Osteocyte (in vitro differentiated cells): ENCODE results near the gene GTSE1. TPM values are rescaled to one million over a fixed set of nuclear protein-coding genes. Genes with fewer than 3 reads are reported as not detected.

Experiments used
- DNase-seq: peaks from one replicate; pipeline ENCODE4 v3.0.0; 2021; ENCODE audit warnings: mixed read lengths; ENCODE audit not compliant: unreplicated experiment; ENCODE audit errors: extremely low spot score
- H3K27ac Mint-ChIP-seq: one replicate; pipeline ENCODE4 v1.8.0; 2021; ENCODE audit warnings: mild to moderate bottlenecking, mixed read lengths; ENCODE audit not compliant: unreplicated experiment
- H3K27me3 Mint-ChIP-seq: one replicate; pipeline ENCODE4 v1.8.0; 2021; ENCODE audit warnings: mixed read lengths; ENCODE audit not compliant: unreplicated experiment
- H3K36me3 Mint-ChIP-seq: one replicate; pipeline ENCODE4 v1.8.0; 2021; ENCODE audit warnings: mixed read lengths; ENCODE audit not compliant: unreplicated experiment
- H3K4me1 Mint-ChIP-seq: one replicate; pipeline ENCODE4 v1.8.0; 2021; ENCODE audit warnings: mixed read lengths; ENCODE audit not compliant: unreplicated experiment
- H3K4me3 Mint-ChIP-seq: one replicate; pipeline ENCODE4 v1.8.0; 2021; ENCODE audit warnings: mild to moderate bottlenecking, moderate library complexity, mixed read lengths; ENCODE audit not compliant: unreplicated experiment
- H3K9me3 Mint-ChIP-seq: one replicate; pipeline ENCODE4 v1.8.0; 2021; ENCODE audit warnings: mixed read lengths; ENCODE audit not compliant: unreplicated experiment
- CTCF ChIP-seq: fragments of 200-600 bp; sonication (generic); IDR thresholded peaks from 2 replicates; pipeline ENCODE4 v1.5.0; 2021; ENCODE audit warnings: antibody characterized with exemption, mild to moderate bottlenecking, moderate library complexity
- total RNA-seq: library from RNA; stranded (reverse); gene quantifications from 2 replicates; pipeline ENCODE4 v1.2.1, GENCODE V29; 2021

The GTSE1 gene
- total RNA-seq, 1 donor from 2014 or later: 9.4 TPM

DNA sequence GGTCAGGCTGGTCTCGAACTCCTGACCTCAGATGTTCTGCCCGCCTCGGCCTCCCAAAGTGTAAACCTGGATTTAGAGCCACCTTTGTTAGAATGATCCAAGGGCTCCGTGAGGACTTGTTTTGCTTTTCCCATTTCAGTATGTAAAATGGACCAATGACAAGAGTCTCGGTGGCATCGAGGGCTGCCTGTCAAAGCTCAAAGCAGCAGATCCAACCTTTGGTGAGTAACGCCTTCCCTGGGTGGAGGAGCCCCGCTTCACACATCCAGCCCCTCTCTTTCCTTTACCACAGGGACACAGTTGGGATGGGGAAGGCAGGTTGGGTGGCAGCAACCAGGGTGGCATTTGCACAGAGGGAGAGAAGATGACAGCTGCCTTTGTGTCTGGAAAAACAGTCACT, 24.5 kb upstream of the GTSE1 start:
- peaks cover 24% of the 10 kb centered on the region for H3K4me1 Mint-ChIP-seq
- peaks cover 19% of the 10 kb centered on the region for H3K36me3 Mint-ChIP-seq
- H3K4me3 Mint-ChIP-seq: no peak overlapping the region
- no peak for TF ChIP-seq CTCF
- no peaks in the 10 kb centered on the region for H3K27me3 Mint-ChIP-seq
- H3K9me3 Mint-ChIP-seq: peaks cover 4% of the 10 kb centered on the region
- no peak overlapping the region for H3K27ac Mint-ChIP-seq
- no peak for DNase-seq

DNA sequence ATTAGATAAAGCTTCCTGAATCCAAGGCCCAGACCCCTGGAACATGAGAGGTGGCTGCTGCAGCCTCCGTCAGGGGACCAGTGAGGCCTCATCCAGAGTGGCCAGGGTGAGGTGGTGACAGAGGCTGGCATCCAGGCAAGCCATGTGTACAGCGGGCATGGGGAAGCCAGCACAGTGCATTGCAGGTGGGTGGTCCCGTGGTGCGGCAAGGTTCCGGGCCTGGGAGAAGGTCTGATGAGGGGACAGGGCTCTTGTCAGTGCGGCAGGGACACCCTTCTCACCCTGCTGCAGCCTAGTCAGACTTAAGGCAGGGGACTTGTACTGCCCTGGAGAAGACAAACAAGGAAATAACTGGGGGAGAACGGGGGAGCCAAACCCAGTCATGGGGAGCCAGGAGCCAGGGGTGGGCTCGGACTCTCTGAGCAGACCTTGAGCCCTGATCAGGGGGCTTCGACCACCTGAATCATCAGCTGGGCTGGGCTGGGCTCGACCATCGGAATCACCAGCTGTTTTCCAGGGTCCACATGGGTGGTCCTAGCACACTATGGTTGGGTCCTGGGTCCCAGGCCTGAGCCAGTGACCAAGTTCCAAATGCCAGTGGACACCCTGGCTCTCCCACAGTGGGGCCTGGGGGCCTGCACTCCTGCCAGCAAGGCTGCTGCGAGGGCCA, 23.8 kb upstream of the GTSE1 start:
- Mint-ChIP-seq H3K36me3 (peaks cover 19% of the 10 kb centered on the region), H3K4me1 (peaks cover 19% of the 10 kb centered on the region), H3K27ac (no peak overlapping the region), H3K27me3 (no peaks in the 10 kb centered on the region), H3K9me3 (peaks cover 4% of the 10 kb centered on the region), H3K4me3 (no peak overlapping the region)
- no peak for TF ChIP-seq CTCF
- no peak for DNase-seq

GRCh38 chr22:46273432-46274148, 23.1 kb upstream of the GTSE1 start:
- H3K4me3 Mint-ChIP-seq: no peak overlapping the region
- no peak for TF ChIP-seq CTCF
- H3K9me3 Mint-ChIP-seq: peaks cover 4% of the 10 kb centered on the region
- H3K27me3 Mint-ChIP-seq: no peaks in the 10 kb centered on the region
- no peak overlapping the region for H3K27ac Mint-ChIP-seq
- peaks cover 26% of the 10 kb centered on the region for H3K36me3 Mint-ChIP-seq
- no peak for DNase-seq
- peaks cover 15% of the 10 kb centered on the region for H3K4me1 Mint-ChIP-seq

- no peak for TF ChIP-seq CTCF
These were observed 22.3 kb upstream of the GTSE1 start for GRCh38 chr22:46274381-46274780.

DNA sequence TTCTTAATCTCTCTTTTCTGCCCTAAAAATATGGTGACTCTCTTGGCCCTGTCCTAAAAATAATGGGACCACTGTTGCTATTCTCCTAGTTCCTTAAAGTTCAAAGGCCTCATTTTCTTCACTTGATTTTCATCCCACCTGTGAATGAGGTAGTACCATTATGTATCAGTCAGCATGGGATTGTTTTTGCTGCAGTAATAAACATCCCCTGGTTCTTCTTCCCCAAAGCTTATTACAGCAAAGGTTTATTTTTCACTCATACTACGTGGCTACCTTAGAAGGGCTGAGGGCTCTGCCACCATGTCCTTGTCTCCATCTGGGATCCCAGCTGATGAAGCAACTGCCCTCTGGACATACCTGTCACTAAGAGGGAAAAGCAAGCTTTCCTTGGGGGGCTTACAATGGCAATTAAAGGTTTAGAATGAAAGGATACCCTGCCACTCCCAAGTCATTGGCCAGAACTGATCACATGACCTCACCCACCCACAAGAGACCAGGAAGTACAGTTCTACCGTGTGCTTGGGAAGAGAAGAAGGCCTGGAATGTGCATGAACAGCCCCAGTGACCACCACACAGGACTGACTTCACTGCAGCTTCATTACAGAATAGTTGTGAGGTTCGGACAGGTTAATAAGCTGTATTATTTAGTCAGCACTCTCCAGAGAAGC, 21.1 kb upstream of the GTSE1 start:
- no peak for DNase-seq
- Mint-ChIP-seq H3K27me3 (no peaks in the 10 kb centered on the region), H3K4me3 (no peak overlapping the region), H3K27ac (no peak overlapping the region), H3K36me3 (peaks cover 26% of the 10 kb centered on the region), H3K4me1 (no peaks in the 10 kb centered on the region), H3K9me3 (peaks cover 4% of the 10 kb centered on the region)
- no peak for TF ChIP-seq CTCF

More at GRCh38 chr22:46274381-46274780, 22.3 kb upstream of the GTSE1 start:
- no peak overlapping the region for H3K27ac Mint-ChIP-seq
- no peaks in the 10 kb centered on the region for H3K27me3 Mint-ChIP-seq
- DNase-seq: no peak
- H3K4me1 Mint-ChIP-seq: peaks cover 7% of the 10 kb centered on the region
- H3K36me3 Mint-ChIP-seq: peaks cover 26% of the 10 kb centered on the region
- H3K9me3 Mint-ChIP-seq: peaks cover 4% of the 10 kb centered on the region
- no peak overlapping the region for H3K4me3 Mint-ChIP-seq
